MM.1S (cell line): ENCODE data around the gene IRS1.

Experiments used
- DNase-seq: peaks from one replicate; pipeline ENCODE4 v3.0.0-alpha.2; 2015
- H2AFZ ChIP-seq: fragments of 300-600 bp; sonication (generic); 2 replicates; pipeline ENCODE4 v1.6.0; 2016; ENCODE audit warnings: antibody characterized with exemption, low read length
- H3F3A ChIP-seq: fragments of 300-600 bp; sonication (generic); 2 replicates; pipeline ENCODE4 v1.6.1; 2016; ENCODE audit warnings: mild to moderate bottlenecking, antibody characterized with exemption, low read length, moderate library complexity, mixed read lengths; ENCODE audit not compliant: insufficient read depth
- H3K27ac ChIP-seq: fragments of 300-600 bp; sonication (generic); 2 replicates; pipeline ENCODE4 v1.5.1; 2016; ENCODE audit warnings: mild to moderate bottlenecking, low read length
- H3K27me3 ChIP-seq: fragments of 300-600 bp; sonication (generic); replicated peaks from 2 replicates; pipeline ENCODE4 v1.6.0; 2016; ENCODE audit warnings: low read length; ENCODE audit not compliant: insufficient read depth
- H3K36me3 ChIP-seq: fragments of 300-600 bp; sonication (generic); replicated peaks from 2 replicates; pipeline ENCODE4 v1.6.1; 2016; ENCODE audit warnings: mild to moderate bottlenecking, low read length, mixed read lengths; ENCODE audit not compliant: insufficient read depth
- H3K4me1 ChIP-seq: fragments of 300-600 bp; sonication (generic); 2 replicates; pipeline ENCODE4 v1.6.1; 2016; ENCODE audit warnings: low read length, mixed read lengths
- H3K4me2 ChIP-seq: fragments of 300-600 bp; sonication (generic); 2 replicates; pipeline ENCODE4 v1.6.0; 2016; ENCODE audit warnings: low read depth, low read length
- H3K4me3 ChIP-seq: fragments of 300-600 bp; sonication (generic); 2 replicates; pipeline ENCODE4 v1.5.1; 2016; ENCODE audit warnings: low read length, mixed read lengths
- H3K79me2 ChIP-seq: fragments of 300-600 bp; sonication (generic); 2 replicates; pipeline ENCODE4 v1.6.1; 2016; ENCODE audit warnings: mixed run types, low read length, mixed read lengths
- H3K9ac ChIP-seq: fragments of 300-600 bp; sonication (generic); 2 replicates; pipeline ENCODE4 v1.6.1; 2016; ENCODE audit warnings: low read length, mixed read lengths
- H3K9me2 ChIP-seq: fragments of 300-600 bp; sonication (generic); replicated peaks from 2 replicates; pipeline ENCODE4 v1.6.1; 2016; ENCODE audit warnings: mild to moderate bottlenecking, low read length, mixed read lengths; ENCODE audit not compliant: insufficient read depth
- H3K9me3 ChIP-seq: fragments of 300-600 bp; sonication (generic); replicated peaks from 2 replicates; pipeline ENCODE4 v1.6.1; 2016; ENCODE audit warnings: mild to moderate bottlenecking, low read length, mixed read lengths; ENCODE audit not compliant: insufficient read depth
- H4K20me1 ChIP-seq: fragments of 300-600 bp; sonication (generic); 2 replicates; pipeline ENCODE4 v1.6.1; 2016; ENCODE audit warnings: mild to moderate bottlenecking, low read length, moderate library complexity, mixed read lengths; ENCODE audit not compliant: insufficient read depth
- EZH2 ChIP-seq: fragments of 300-600 bp; sonication (generic); optimal IDR thresholded peaks from 2 replicates; pipeline ENCODE3; 2017; ENCODE audit warnings: low read depth, mild to moderate bottlenecking, antibody characterized with exemption, low read length, mixed read lengths
- EZH2phosphoT487 ChIP-seq: fragments of 300-600 bp; sonication (generic); IDR thresholded peaks from 2 replicates; pipeline ENCODE4 v1.6.1; 2018; ENCODE audit warnings: antibody characterized with exemption, low read length
- TF ChIP-seq, protein P1 (sequence below): fragments of 300-600 bp; sonication (generic); IDR thresholded peaks from 2 replicates; pipeline ENCODE4 v1.5.1; 2016; ENCODE audit warnings: antibody characterized with exemption, low read length, mixed read lengths

IRS1 gene

DNA sequence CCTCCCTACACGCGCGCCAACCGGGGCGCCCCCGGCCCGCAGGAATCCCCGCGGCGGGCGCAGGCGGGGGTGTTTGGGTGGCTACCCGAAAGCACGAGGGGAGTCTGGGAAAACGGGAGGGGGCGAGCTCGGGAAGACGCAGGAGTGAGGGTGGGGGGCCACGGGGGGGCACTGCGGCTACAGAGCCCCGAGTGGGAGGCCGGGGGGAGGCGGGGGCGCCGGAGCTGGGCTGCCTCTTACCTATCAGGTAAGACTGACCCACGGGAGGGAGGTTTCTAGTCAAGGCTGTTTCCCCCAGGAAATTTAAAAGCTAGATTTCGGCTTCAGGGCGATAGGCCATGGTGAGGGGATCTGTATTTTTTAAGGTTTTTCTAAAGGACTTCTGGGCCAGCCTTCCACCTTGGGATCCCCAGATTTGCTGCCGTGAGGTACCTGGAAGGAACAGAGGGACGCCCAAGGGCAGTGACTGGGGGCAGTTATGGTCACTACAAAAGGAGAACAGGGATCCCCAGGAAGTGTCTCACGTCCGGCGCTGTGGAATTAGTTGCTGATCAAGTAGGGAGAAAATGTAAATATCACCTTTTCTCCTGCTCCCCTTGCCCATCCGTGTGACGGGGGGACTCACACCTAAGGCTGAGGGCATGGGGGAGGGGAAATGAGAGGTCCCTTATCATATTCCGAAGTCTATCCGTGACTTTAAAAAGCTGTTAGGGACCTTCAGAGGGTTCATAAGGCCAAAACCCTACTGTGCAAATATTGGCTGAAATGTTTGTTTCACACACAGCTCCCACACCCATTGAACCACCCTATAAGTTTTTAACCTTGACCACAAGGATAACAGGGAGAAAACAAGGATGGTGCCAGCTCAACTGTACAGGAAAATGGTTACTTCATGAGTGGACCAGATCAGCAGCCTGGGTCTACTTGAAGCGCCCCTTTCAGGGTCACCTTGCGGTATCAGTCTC is 638 bp upstream of the IRS1 start:
- Histone ChIP-seq H3K9me3 (no peaks in the 10 kb centered on the region), H3K79me2 (peaks cover 42% of the 10 kb centered on the region), H3K27ac (peak overlapping the region; percentile 64), H3K4me2 (peak overlapping the region; percentile 76), H3F3A (peaks cover 18% of the 10 kb centered on the region), H3K4me3 (peak overlapping the region; percentile 60), H3K36me3 (0 out of 2 replicates have a peak, but pooled peaks cover 3% of the 10 kb centered on the region), H3K4me1 (peaks cover 10% of the 10 kb centered on the region; the same call in 1 of the 2 replicates), H2AFZ (peak overlapping the region; percentile 94), H3K9ac (peak overlapping the region; percentile 60), H3K9me2 (no peaks in the 10 kb centered on the region), H3K27me3 (no peaks in the 10 kb centered on the region), H4K20me1 (no peaks in the 10 kb centered on the region)
- TF ChIP-seq EZH2 (no peak), EZH2phosphoT487 (no peak)
- TF ChIP-seq, protein P1, sequence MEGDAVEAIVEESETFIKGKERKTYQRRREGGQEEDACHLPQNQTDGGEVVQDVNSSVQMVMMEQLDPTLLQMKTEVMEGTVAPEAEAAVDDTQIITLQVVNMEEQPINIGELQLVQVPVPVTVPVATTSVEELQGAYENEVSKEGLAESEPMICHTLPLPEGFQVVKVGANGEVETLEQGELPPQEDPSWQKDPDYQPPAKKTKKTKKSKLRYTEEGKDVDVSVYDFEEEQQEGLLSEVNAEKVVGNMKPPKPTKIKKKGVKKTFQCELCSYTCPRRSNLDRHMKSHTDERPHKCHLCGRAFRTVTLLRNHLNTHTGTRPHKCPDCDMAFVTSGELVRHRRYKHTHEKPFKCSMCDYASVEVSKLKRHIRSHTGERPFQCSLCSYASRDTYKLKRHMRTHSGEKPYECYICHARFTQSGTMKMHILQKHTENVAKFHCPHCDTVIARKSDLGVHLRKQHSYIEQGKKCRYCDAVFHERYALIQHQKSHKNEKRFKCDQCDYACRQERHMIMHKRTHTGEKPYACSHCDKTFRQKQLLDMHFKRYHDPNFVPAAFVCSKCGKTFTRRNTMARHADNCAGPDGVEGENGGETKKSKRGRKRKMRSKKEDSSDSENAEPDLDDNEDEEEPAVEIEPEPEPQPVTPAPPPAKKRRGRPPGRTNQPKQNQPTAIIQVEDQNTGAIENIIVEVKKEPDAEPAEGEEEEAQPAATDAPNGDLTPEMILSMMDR = peak; percentile 28
- DNase-seq = peak; percentile 19

DNA sequence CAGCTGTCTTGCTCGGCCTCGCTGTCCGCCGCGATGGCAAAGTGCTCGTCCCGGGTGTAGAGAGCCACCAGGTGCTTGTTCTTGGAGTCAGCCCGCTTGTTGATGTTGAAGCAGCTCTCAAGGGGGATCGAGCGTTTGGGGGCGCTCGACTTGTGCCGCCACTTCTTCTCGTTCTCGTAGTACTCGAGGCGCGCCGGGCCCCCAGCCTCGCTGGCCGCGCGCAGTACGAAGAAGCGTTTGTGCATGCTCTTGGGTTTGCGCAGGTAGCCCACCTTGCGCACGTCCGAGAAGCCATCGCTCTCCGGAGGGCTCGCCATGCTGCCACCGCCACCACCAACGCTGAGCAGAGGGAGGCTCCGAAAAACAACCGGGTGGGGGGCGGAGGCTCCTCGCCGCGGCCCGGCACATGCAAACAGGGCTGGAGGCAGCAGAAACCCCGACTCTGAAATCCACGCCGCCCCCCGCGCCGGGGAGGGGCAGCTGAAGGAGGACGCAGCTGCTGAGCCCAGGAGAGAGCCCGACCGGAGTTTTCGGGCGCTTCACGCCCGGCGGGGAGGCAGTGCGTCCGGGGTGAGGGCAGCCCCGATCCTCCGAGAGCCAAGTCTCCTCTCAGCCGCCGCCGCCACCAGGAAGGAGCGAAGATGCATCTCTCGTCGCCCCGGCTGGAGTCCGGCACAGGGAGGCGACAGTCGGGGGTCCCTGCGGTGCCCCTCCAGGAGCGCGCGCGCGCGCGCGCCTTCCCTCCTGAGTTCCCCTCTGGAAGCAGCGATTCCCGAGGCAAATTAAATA is 1.0 kb downstream of the IRS1 start:
- Histone ChIP-seq H3K27me3 (no peaks in the 10 kb centered on the region), H3K9ac (peak overlapping the region; percentile 86), H3F3A (peaks cover 26% of the 10 kb centered on the region), H2AFZ (peak overlapping the region; percentile 69), H3K9me3 (no peaks in the 10 kb centered on the region), H3K79me2 (peaks cover 59% of the 10 kb centered on the region), H3K4me3 (peak overlapping the region; percentile 88), H4K20me1 (no peaks in the 10 kb centered on the region), H3K36me3 (0 out of 2 replicates have a peak, but pooled peaks cover 3% of the 10 kb centered on the region), H3K4me1 (peaks cover 10% of the 10 kb centered on the region; the same call in 1 of the 2 replicates), H3K27ac (peak overlapping the region; percentile 76; the same call in 1 of the 2 replicates), H3K9me2 (no peaks in the 10 kb centered on the region), H3K4me2 (peak overlapping the region; percentile 67)
- TF ChIP-seq, protein P1 = peak; percentile 23; the same call in 1 of the 2 replicates
- TF ChIP-seq EZH2 (no peak), EZH2phosphoT487 (no peak)
- peak; percentile 53 for DNase-seq

DNA sequence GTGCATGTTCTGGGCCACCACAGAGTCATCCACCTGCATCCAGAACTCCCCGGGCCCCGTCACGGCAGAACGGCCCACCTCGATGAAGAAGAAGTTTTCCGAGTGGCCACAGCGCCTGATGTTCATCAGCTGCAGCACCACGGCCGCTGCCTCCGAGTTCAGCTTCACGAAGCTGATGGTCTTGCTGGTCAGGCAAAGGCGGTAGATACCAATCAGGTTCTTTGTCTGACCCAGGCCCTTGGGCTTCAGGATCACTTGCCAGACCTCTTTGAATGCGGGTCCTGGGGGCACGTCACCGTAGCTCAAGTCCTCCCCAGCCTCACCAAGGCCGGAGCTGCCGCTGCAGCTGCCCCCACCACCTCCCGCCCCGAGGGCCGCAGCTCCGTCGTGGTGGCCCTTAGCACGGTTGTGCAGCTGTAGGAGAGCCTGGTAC is 1.6 kb downstream of the IRS1 start:
- TF ChIP-seq EZH2 (no peak), EZH2phosphoT487 (no peak)
- TF ChIP-seq, protein P1 = no peak
- H3K79me2 ChIP-seq = peaks cover 65% of the 10 kb centered on the region
- H3K4me3 ChIP-seq = peak overlapping the region; percentile 88

More for the DNA sequence above, 1.6 kb downstream of the IRS1 start:
- peak overlapping the region; percentile 67 for H3K4me2 ChIP-seq
- no peaks in the 10 kb centered on the region for H3K27me3 ChIP-seq
- peak overlapping the region; percentile 76; the same call in 1 of the 2 replicates for H3K27ac ChIP-seq
- peak overlapping the region; percentile 86; the same call in 1 of the 2 replicates for H3K9ac ChIP-seq
- peaks cover 14% of the 10 kb centered on the region; the same call in 1 of the 2 replicates for H3K4me1 ChIP-seq
- H2AFZ ChIP-seq = no peak overlapping the region
- peaks cover 31% of the 10 kb centered on the region for H3F3A ChIP-seq
- DNase-seq = no peak
- H3K9me3 ChIP-seq = no peaks in the 10 kb centered on the region
- 0 out of 2 replicates have a peak, but pooled peaks cover 3% of the 10 kb centered on the region for H3K36me3 ChIP-seq
- no peaks in the 10 kb centered on the region for H3K9me2 ChIP-seq
- H4K20me1 ChIP-seq = no peaks in the 10 kb centered on the region
